ENCODE measurements around the gene KIF1A.

KIF1A gene

GRCh38 chr2:240732184-240732583, 87.8 kb downstream of the KIF1A start:
- no peak for DNase-seq

GRCh38 chr2:240731178-240731545, 88.9 kb downstream of the KIF1A start:
- no peak for DNase-seq

GRCh38 chr2:240730501-240731177, 89.4 kb downstream of the KIF1A start:
- DNase-seq: no peak

GRCh38 chr2:240728827-240729226, 91.2 kb downstream of the KIF1A start:
- no peak for DNase-seq

- no peak for DNase-seq
Observed at GRCh38 chr2:240728361-240728760, 91.7 kb downstream of the KIF1A start.

GRCh38 chr2:240727913-240728312, 92.1 kb downstream of the KIF1A start:
- DNase-seq: no peak

- DNase-seq: no peak
Observed at GRCh38 chr2:240727439-240727838, 92.6 kb downstream of the KIF1A start.

GRCh38 chr2:240726876-240727275, 93.1 kb downstream of the KIF1A start:
- DNase-seq: no peak

GRCh38 chr2:240725671-240726070, 94.3 kb downstream of the KIF1A start:
- no peak for DNase-seq

GRCh38 chr2:240725266-240725665, 94.8 kb downstream of the KIF1A start:
- DNase-seq: no peak

- DNase-seq: no peak
Observed at GRCh38 chr2:240724431-240724830, 95.6 kb downstream of the KIF1A start.

GRCh38 chr2:240723851-240724250, 96.2 kb downstream of the KIF1A start:
- DNase-seq: no peak

GRCh38 chr2:240722796-240723735, 97.0 kb downstream of the KIF1A start:
- DNase-seq: no peak

GRCh38 chr2:240722376-240722775, 97.6 kb downstream of the KIF1A start:
- no peak for DNase-seq

GRCh38 chr2:240721596-240722180, 98.3 kb downstream of the KIF1A start:
- DNase-seq: no peak

GRCh38 chr2:240720686-240721595, 99.1 kb downstream of the KIF1A start:
- DNase-seq: no peak

GRCh38 chr2:240719676-240720545, 100.1 kb downstream of the KIF1A start:
- DNase-seq: no peak

GRCh38 chr2:240718896-240719490, 101.0 kb downstream of the KIF1A start:
- DNase-seq: no peak

- no peak for DNase-seq
Observed at GRCh38 chr2:240717681-240718581, 102.1 kb downstream of the KIF1A start.

GRCh38 chr2:240717181-240717641, 102.8 kb downstream of the KIF1A start:
- DNase-seq: no peak

Measured in NCI-H510A (cell line).